GM12873 (cell line): ENCODE results near the gene ANXA10.

Experiments used
- CTCF ChIP-seq: IDR thresholded peaks from 2 replicates; pipeline ENCODE4 v1.5.1; 2012; ENCODE audit warnings: low read depth, mild to moderate bottlenecking, moderate library complexity, low read length, control low read depth; ENCODE audit not compliant: insufficient read depth; ENCODE audit errors: missing control alignments

ANXA10 gene

GRCh38 chr4:168129046-168129772, 36.9 kb downstream of the ANXA10 start:
- TF ChIP-seq CTCF: no peak

- no peak for TF ChIP-seq CTCF
These were observed 37.5 kb downstream of the ANXA10 start for GRCh38 chr4:168129802-168130201.

GRCh38 chr4:168131196-168131595, 38.9 kb downstream of the ANXA10 start:
- TF ChIP-seq CTCF: no peak

GRCh38 chr4:168134651-168135050, 42.3 kb downstream of the ANXA10 start:
- TF ChIP-seq CTCF: no peak

- no peak for TF ChIP-seq CTCF
These were observed 45.8 kb downstream of the ANXA10 start for GRCh38 chr4:168138143-168138542.

GRCh38 chr4:168139336-168139735, 47.0 kb downstream of the ANXA10 start:
- no peak for TF ChIP-seq CTCF

- no peak for TF ChIP-seq CTCF
These were observed 49.4 kb downstream of the ANXA10 start for GRCh38 chr4:168141733-168142132.

GRCh38 chr4:168143601-168144000, 51.3 kb downstream of the ANXA10 start:
- no peak for TF ChIP-seq CTCF
